Neural progenitor cell (in vitro differentiated cells): Measurements from ENCODE around the gene RGS3.

Experiments used
- CTCF ChIP-seq: fragments of 200-600 bp; sonication (generic); IDR thresholded peaks from 2 replicates; pipeline ENCODE4 v1.5.1; 2017; ENCODE audit warnings: antibody characterized with exemption, mild to moderate bottlenecking
- EZH2 ChIP-seq: fragments of 200-600 bp; sonication (generic); IDR thresholded peaks from 2 replicates; pipeline ENCODE4 v1.6.1; 2017; ENCODE audit warnings: antibody characterized with exemption, mild to moderate bottlenecking, moderate library complexity
- EZH2phosphoT487 ChIP-seq: fragments of 200-600 bp; sonication (generic); IDR thresholded peaks from 2 replicates; pipeline ENCODE4 v1.6.1; 2017; ENCODE audit warnings: antibody characterized with exemption

- TF ChIP-seq EZH2phosphoT487 (no peak), CTCF (no peak), EZH2 (no peak)
Observed at GRCh38 chr9:113619491-113620376, 156.2 kb downstream of the RGS3 start.
